Endodermal cell (in vitro differentiated cells): ENCODE data around the gene SOD3. TPM values are rescaled to one million over a fixed set of nuclear protein-coding genes. Genes with fewer than 3 reads are reported as not detected.

Experiments
- DNase-seq: peaks from one replicate; pipeline ENCODE4 v3.0.0-alpha.2; 2017
- H3K27ac ChIP-seq: 2 replicates; pipeline ENCODE4 v1.5.1; 2013; ENCODE audit warnings: mild to moderate bottlenecking, low read depth, low read length, moderate library complexity
- H3K27me3 ChIP-seq: 2 replicates; pipeline ENCODE4 v1.6.1; 2013; ENCODE audit warnings: mild to moderate bottlenecking, low read length, moderate library complexity; ENCODE audit not compliant: insufficient read depth, control insufficient read depth, poor library complexity, severe bottlenecking
- H3K36me3 ChIP-seq: 2 replicates; pipeline ENCODE4 v1.7.0; 2013; ENCODE audit warnings: mild to moderate bottlenecking, low read length, moderate library complexity; ENCODE audit not compliant: control insufficient read depth, insufficient read depth
- H3K4me1 ChIP-seq: one replicate; pipeline ENCODE4 v1.7.0; 2013; ENCODE audit warnings: low read length; ENCODE audit not compliant: control insufficient read depth, insufficient read depth
- H3K4me3 ChIP-seq: 2 replicates; pipeline ENCODE4 v1.5.1; 2013; ENCODE audit warnings: mild to moderate bottlenecking, low read length, moderate library complexity
- H3K9ac ChIP-seq: 2 replicates; pipeline ENCODE4 v1.6.1; 2013; ENCODE audit warnings: mild to moderate bottlenecking, low read length, moderate library complexity; ENCODE audit not compliant: poor library complexity, severe bottlenecking; ENCODE audit errors: extremely low read depth
- H3K9me3 ChIP-seq: 2 replicates; pipeline ENCODE4 v1.6.1; 2013; ENCODE audit warnings: mild to moderate bottlenecking, low read length, moderate library complexity; ENCODE audit not compliant: control insufficient read depth
- H3K27ac Mint-ChIP-seq: 2 replicates; pipeline ENCODE4 v1.8.0; 2020; ENCODE audit warnings: mixed read lengths
- H3K27me3 Mint-ChIP-seq: 2 replicates; pipeline ENCODE4 v1.8.0; 2021; ENCODE audit warnings: mild to moderate bottlenecking, mixed read lengths; ENCODE audit not compliant: insufficient read depth
- H3K36me3 Mint-ChIP-seq: 2 replicates; pipeline ENCODE4 v1.8.0; 2020; ENCODE audit warnings: low read depth, mixed read lengths
- H3K4me1 Mint-ChIP-seq: 2 replicates; pipeline ENCODE4 v1.8.0; 2020; ENCODE audit warnings: mixed read lengths
- H3K4me3 Mint-ChIP-seq: 2 replicates; pipeline ENCODE4 v1.8.0; 2020; ENCODE audit warnings: mild to moderate bottlenecking, moderate library complexity, mixed read lengths
- H3K9me3 Mint-ChIP-seq: 2 replicates; pipeline ENCODE4 v1.8.0; 2020; ENCODE audit warnings: mild to moderate bottlenecking, mixed read lengths
- CTCF ChIP-seq: fragments of 200-600 bp; sonication (generic); conservative IDR thresholded peaks from 2 replicates; pipeline ENCODE4 v1.5.0; 2021; ENCODE audit warnings: antibody characterized with exemption, mild to moderate bottlenecking
- WGBS, 2 experiments: methylation state at CpG; one replicate each; pipeline versions ENCODE4 v1.1.5 to v1.1.7; 2013; ENCODE audit warnings: missing lambda C conversion rate in 2 of 2, mixed read lengths in 1 of 2; ENCODE audit not compliant: insufficient coverage in 1 of 2, insufficient read length in 1 of 2; 5-methylcytosine and 5-hydroxymethylcytosine counted together
- total RNA-seq, 2 donors: library from RNA; stranded (reverse); fragmentation: NEBNext Ultra II Directional in 1 of 2; extraction: Animal tissue kit (Norgen Biotek cat#: 25700) in 1 of 2; gene quantifications; 2 replicates in 1 of 2; 3 replicates in 1 of 2; pipeline ENCODE4 v1.2.1, GENCODE V29; 2021

The SOD3 gene
- total RNA-seq, 2 donors from 2014 or later, result 5.7 to 8.7 TPM

- Histone ChIP-seq H3K4me1 (no peaks in the 10 kb centered on the region), H3K9ac (no peak overlapping the region), H3K27me3 (no peaks in the 10 kb centered on the region), H3K4me3 (no peak overlapping the region), H3K9me3 (peaks cover 11% of the 10 kb centered on the region), H3K27ac (no peak overlapping the region), H3K36me3 (no peaks in the 10 kb centered on the region)
- Mint-ChIP-seq H3K4me1 (peaks cover 17% of the 10 kb centered on the region), H3K27ac (no peak overlapping the region), H3K36me3 (peaks cover 10% of the 10 kb centered on the region), H3K9me3 (peaks cover 8% of the 10 kb centered on the region), H3K4me3 (no peak overlapping the region), H3K27me3 (peaks cover 34% of the 10 kb centered on the region)
- DNase-seq, result no peak
- WGBS, 2 experiments, result 90 to 94% methylated on average over 2 to 6 of the region's 6 CpGs
- TF ChIP-seq CTCF, result no peak
These were observed 13.6 kb downstream of the SOD3 start for GRCh38 chr4:24808955-24809354.

GRCh38 chr4:24809376-24809775, 14.0 kb downstream of the SOD3 start:
- Histone ChIP-seq H3K36me3 (no peaks in the 10 kb centered on the region), H3K9me3 (peaks cover 11% of the 10 kb centered on the region), H3K4me3 (no peak overlapping the region), H3K27me3 (no peaks in the 10 kb centered on the region), H3K27ac (no peak overlapping the region), H3K4me1 (no peaks in the 10 kb centered on the region), H3K9ac (no peak overlapping the region)
- peaks cover 8% of the 10 kb centered on the region for H3K9me3 Mint-ChIP-seq
- WGBS, 2 experiments, result 86% methylated on average over 2 of the region's 2 CpGs; no CpG with 5 or more reads in 1 of the 2 experiments
- no peak overlapping the region for H3K4me3 Mint-ChIP-seq
- peak; percentile 75 for DNase-seq
- peaks cover 10% of the 10 kb centered on the region for H3K36me3 Mint-ChIP-seq
- H3K27me3 Mint-ChIP-seq, result peaks cover 30% of the 10 kb centered on the region
- H3K27ac Mint-ChIP-seq, result no peak overlapping the region
- H3K4me1 Mint-ChIP-seq, result peaks cover 17% of the 10 kb centered on the region
- TF ChIP-seq CTCF, result peak; percentile 70

- H3K9me3 Mint-ChIP-seq, result peaks cover 8% of the 10 kb centered on the region
- H3K4me3 ChIP-seq, result no peak overlapping the region
- peaks cover 25% of the 10 kb centered on the region for H3K27me3 Mint-ChIP-seq
- no peak for DNase-seq
- H3K4me1 Mint-ChIP-seq, result peaks cover 16% of the 10 kb centered on the region
- TF ChIP-seq CTCF, result no peak
- WGBS, 2 experiments, result 91 to 93% methylated on average over 6 of the region's 6 CpGs
- peaks cover 11% of the 10 kb centered on the region for H3K9me3 ChIP-seq
- H3K9ac ChIP-seq, result no peak overlapping the region
- H3K4me3 Mint-ChIP-seq, result no peak overlapping the region
- H3K27ac ChIP-seq, result no peak overlapping the region
- H3K4me1 ChIP-seq, result no peaks in the 10 kb centered on the region
- H3K27ac Mint-ChIP-seq, result no peak overlapping the region
- peaks cover 10% of the 10 kb centered on the region for H3K36me3 Mint-ChIP-seq
- H3K27me3 ChIP-seq, result no peaks in the 10 kb centered on the region
- H3K36me3 ChIP-seq, result no peaks in the 10 kb centered on the region
These were observed 14.5 kb downstream of the SOD3 start for GRCh38 chr4:24809815-24810405.
